Keratinocyte (primary cell): ENCODE data around the gene REPIN1. TPM values are rescaled to one million over a fixed set of nuclear protein-coding genes. Genes with fewer than 3 reads are reported as not detected.

ENCODE experiments used
- DNase-seq: peaks from one replicate; pipeline ENCODE4 v3.0.0-alpha.2; 2011; ENCODE audit warnings: low read depth, missing footprints, low spot score
- FAIRE-seq: peaks from 2 replicates; lab custom pipeline; 2011; peaks lifted over from hg19 to GRCh38; lab: Jason Lieb, UNC
- H2AFZ ChIP-seq: 2 replicates; pipeline ENCODE4 v1.6.0; 2012; ENCODE audit warnings: low read length, control low read depth, inconsistent platforms; ENCODE audit not compliant: control insufficient read depth
- H3K27ac ChIP-seq: 2 replicates; pipeline ENCODE4 v1.5.1; 2011; ENCODE audit warnings: low read length; ENCODE audit not compliant: control insufficient read depth, insufficient read depth
- H3K27me3 ChIP-seq: 3 replicates; pipeline ENCODE4 v1.6.0; 2011; ENCODE audit warnings: low read length; ENCODE audit not compliant: control insufficient read depth, insufficient read depth; ENCODE audit errors: extremely low read depth
- H3K36me3 ChIP-seq, 2 experiments: 2 replicates in 1 of 2; 3 replicates in 1 of 2; pipeline ENCODE4 v1.5.1; 2011; ENCODE audit warnings: low read length in 2 of 2, mild to moderate bottlenecking in 1 of 2; ENCODE audit not compliant: control insufficient read depth in 2 of 2, insufficient read depth in 2 of 2; ENCODE audit errors: extremely low read depth in 1 of 2
- H3K4me1 ChIP-seq: 3 replicates; pipeline ENCODE4 v1.5.1; 2011; ENCODE audit warnings: low read length; ENCODE audit not compliant: control insufficient read depth, insufficient read depth; ENCODE audit errors: extremely low read depth
- H3K4me2 ChIP-seq: 3 replicates; pipeline ENCODE4 v1.6.0; 2011; ENCODE audit warnings: low read depth, low read length; ENCODE audit not compliant: control insufficient read depth, insufficient read depth; ENCODE audit errors: extremely low read depth
- H3K4me3 ChIP-seq, 3 experiments: fragments of 200-600 bp in 1 of 3; sonication (generic) in 1 of 3; 2 replicates in 2 of 3; 3 replicates in 1 of 3; pipeline ENCODE4 v1.5.1; 2011 to 2016; ENCODE audit warnings: low read length in 3 of 3, mild to moderate bottlenecking in 3 of 3, control low read depth in 2 of 3, inconsistent platforms in 1 of 3, low read depth in 1 of 3, mixed read lengths in 1 of 3, mixed run types in 1 of 3, moderate library complexity in 1 of 3; ENCODE audit not compliant: control insufficient read depth in 2 of 3, insufficient read depth in 2 of 3; ENCODE audit errors: extremely low read depth in 1 of 3
- H3K79me2 ChIP-seq: 2 replicates; pipeline ENCODE4 v1.6.0; 2012; ENCODE audit warnings: low read length; ENCODE audit not compliant: control insufficient read depth, insufficient read depth
- H3K9ac ChIP-seq: 3 replicates; pipeline ENCODE4 v1.6.0; 2011; ENCODE audit warnings: low read length; ENCODE audit not compliant: control insufficient read depth, insufficient read depth; ENCODE audit errors: extremely low read depth
- H3K9me1 ChIP-seq: 3 replicates; pipeline ENCODE4 v1.6.0; 2011; ENCODE audit warnings: low read length; ENCODE audit not compliant: control insufficient read depth, insufficient read depth; ENCODE audit errors: extremely low read depth
- H3K9me3 ChIP-seq: 2 replicates; pipeline ENCODE4 v1.5.1; 2012; ENCODE audit warnings: low read depth, low read length; ENCODE audit not compliant: control insufficient read depth
- H4K20me1 ChIP-seq: 3 replicates; pipeline ENCODE4 v1.6.0; 2011; ENCODE audit warnings: low read length; ENCODE audit not compliant: control insufficient read depth, insufficient read depth; ENCODE audit errors: extremely low read depth
- CTCF ChIP-seq, 3 experiments: IDR thresholded peaks in 1 of 3; conservative IDR thresholded peaks in 1 of 3; optimal IDR thresholded peaks in 1 of 3; 2 replicates in 2 of 3; 3 replicates in 1 of 3; pipeline versions ENCODE3 to v1.5.1; 2011; ENCODE audit warnings: low read length in 3 of 3, mild to moderate bottlenecking in 3 of 3, moderate library complexity in 2 of 3, control low read depth in 1 of 3, inconsistent platforms in 1 of 3; ENCODE audit not compliant: insufficient read depth in 2 of 3; ENCODE audit errors: extremely low read depth in 1 of 3
- EZH2 ChIP-seq: IDR thresholded peaks from one replicate; pipeline ENCODE4 v1.6.1; 2012; ENCODE audit warnings: inconsistent platforms, mild to moderate bottlenecking, low read length, moderate library complexity
- dilution Hi-C: fragments of 300-500 bp; cut with MboI; formaldehyde crosslinking; loops from one replicate; pipeline ENCODE4 v1.7.0; 2020; ENCODE audit warnings: low sequenced_read_pairs; ENCODE audit not compliant: extremely low pct_ligation_motif_present
- polyA plus RNA-seq, 5 experiments: library from polyadenylated mRNA; depleted of rRNA in 3 of 5; stranded (reverse) in 3 of 5; stranded (forward) in 1 of 5; unstranded in 1 of 5; fragments of >200 nt; gene quantifications; 1 replicate in 1 of 5; 2 replicates in 3 of 5; 3 replicates in 1 of 5; pipeline versions ENCODE4 v1.2.1 to v1.2.3, GENCODE V29; 2011 to 2012; ENCODE audit warnings: missing spikeins in 2 of 5, low read depth in 1 of 5, low replicate concordance in 1 of 5

The REPIN1 gene
- polyA plus RNA-seq, 1 donor (not counting 4 experiments of a cell fraction or from before 2014, with no cell fraction given): 9.3 TPM

DNA sequence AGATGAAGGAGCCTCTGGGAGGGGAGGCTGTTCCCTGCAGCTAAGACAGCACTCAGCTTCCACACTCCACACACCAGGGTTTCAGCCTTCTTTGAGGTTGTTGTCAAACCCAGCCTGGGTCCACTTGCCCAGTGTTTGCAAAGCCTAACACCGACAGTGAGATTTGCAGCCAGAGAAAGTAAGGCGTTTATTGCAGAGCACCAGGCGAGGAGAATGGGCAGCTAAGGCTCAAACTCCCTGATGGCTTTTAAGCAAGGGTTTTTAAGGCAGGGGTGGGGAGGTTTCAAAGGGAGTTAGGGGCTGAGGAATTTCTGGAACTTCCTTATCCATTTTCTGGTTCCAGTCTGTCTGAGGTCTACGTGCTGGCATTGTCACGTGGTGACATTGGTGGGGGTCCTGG is 5.8 kb downstream of the REPIN1 start:
- dilution Hi-C loops: no loop called here
- H2AFZ ChIP-seq: no peak overlapping the region
- no peak for TF ChIP-seq CTCF (optimal IDR thresholded peaks at IDR 0.05 in 1 of 3, IDR thresholded peaks at IDR 0.05 in 1 of 3, conservative IDR thresholded peaks at IDR 0.05 in 1 of 3; ENCODE audit: extremely low read depth in 1 of 3, insufficient read depth in 2 of 3, low read length in 3 of 3)
- TF ChIP-seq EZH2: no peak
- peaks cover 1 to 5% of the 10 kb centered on the region in 2 experiments for H3K36me3 ChIP-seq
- DNase-seq: no peak
- H3K9me1 ChIP-seq: no peaks in the 10 kb centered on the region
- FAIRE-seq: no peak
- H3K27me3 ChIP-seq: no peaks in the 10 kb centered on the region
- no peak overlapping the region for H3K27ac ChIP-seq
- H3K79me2 ChIP-seq: no peaks in the 10 kb centered on the region
- H3K4me1 ChIP-seq: peaks cover 24% of the 10 kb centered on the region
- peaks cover 3% of the 10 kb centered on the region for H4K20me1 ChIP-seq
- no peaks in the 10 kb centered on the region for H3K9me3 ChIP-seq
- H3K9ac ChIP-seq: no peak overlapping the region
- H3K4me2 ChIP-seq: no peak overlapping the region
- no peak overlapping the region for H3K4me3 ChIP-seq

DNA sequence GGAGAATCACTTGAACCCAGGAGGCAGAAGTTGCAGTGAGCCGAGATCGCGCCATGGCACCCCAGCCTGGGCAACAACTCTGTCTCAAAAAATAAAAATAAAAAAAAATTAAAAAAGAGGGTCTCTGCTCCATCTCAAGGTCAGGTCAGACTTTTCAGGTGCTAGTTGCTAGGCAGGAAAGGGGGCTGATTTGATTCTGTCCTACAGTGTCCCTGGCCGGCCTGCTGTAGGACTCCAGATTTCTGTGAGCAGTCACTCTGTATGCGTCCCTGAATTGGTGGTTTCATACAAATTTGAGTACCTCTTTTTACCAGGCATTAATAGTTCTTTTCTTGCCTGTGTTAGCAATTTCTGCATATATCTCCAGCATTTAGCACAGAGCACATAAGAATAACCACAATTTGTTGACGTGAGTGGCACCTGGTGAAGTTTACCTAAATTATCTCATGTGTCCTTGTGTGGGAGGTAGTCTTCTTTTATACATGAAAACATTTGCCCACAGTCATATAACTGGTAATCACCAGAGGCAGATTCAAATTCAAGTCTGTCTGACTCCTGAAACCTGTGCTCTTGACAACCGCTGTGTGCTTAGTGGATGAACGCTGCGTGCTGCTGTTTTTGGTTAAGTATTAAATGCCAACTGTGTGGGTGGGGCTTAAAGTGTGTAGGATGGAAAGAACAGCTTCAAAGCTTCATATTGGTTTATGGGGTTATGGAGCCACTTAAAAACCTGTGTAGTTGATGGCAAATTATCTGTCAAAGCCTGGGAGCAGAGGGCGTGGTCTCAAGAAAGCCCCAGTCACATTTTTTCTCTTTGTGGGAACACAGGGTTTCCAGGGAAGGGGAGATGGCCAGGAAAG is 7.3 kb downstream of the REPIN1 start:
- FAIRE-seq (no peak), DNase-seq (no peak)
- dilution Hi-C loops: no loop called here
- TF ChIP-seq CTCF (optimal IDR thresholded peaks at IDR 0.05 in 1 of 3, IDR thresholded peaks at IDR 0.05 in 1 of 3, conservative IDR thresholded peaks at IDR 0.05 in 1 of 3; ENCODE audit: extremely low read depth in 1 of 3, insufficient read depth in 2 of 3, low read length in 3 of 3) (no peak), EZH2 (no peak)
- Histone ChIP-seq H3K9me1 (no peaks in the 10 kb centered on the region), H3K4me2 (no peak overlapping the region), H3K79me2 (no peaks in the 10 kb centered on the region), H3K4me1 (peaks cover 24% of the 10 kb centered on the region), H3K9ac (no peak overlapping the region), H3K9me3 (no peaks in the 10 kb centered on the region), H3K27me3 (no peaks in the 10 kb centered on the region), H3K4me3 (no peak overlapping the region), H3K27ac (no peak overlapping the region), H4K20me1 (peaks cover 3% of the 10 kb centered on the region), H2AFZ (no peak overlapping the region), H3K36me3 (peaks cover under 1 to 1% of the 10 kb centered on the region in 2 experiments)
